AG09319 (cell line): ENCODE data around the gene ZIC4.

ENCODE experiments used
- DNase-seq: peaks from one replicate; pipeline ENCODE4 v3.0.0-alpha.2; 2010; ENCODE audit warnings: low read depth; ENCODE audit errors: extremely low read depth
- TF ChIP-seq, protein P1 (sequence below): IDR thresholded peaks from 2 replicates; pipeline ENCODE4 v1.5.1; 2011; ENCODE audit warnings: low read depth, mild to moderate bottlenecking, inconsistent platforms, low read length, moderate library complexity

Gene ZIC4

GRCh38 chr3:147404000-147404799 is 2.1 kb downstream of the ZIC4 start:
- TF ChIP-seq, protein P1, sequence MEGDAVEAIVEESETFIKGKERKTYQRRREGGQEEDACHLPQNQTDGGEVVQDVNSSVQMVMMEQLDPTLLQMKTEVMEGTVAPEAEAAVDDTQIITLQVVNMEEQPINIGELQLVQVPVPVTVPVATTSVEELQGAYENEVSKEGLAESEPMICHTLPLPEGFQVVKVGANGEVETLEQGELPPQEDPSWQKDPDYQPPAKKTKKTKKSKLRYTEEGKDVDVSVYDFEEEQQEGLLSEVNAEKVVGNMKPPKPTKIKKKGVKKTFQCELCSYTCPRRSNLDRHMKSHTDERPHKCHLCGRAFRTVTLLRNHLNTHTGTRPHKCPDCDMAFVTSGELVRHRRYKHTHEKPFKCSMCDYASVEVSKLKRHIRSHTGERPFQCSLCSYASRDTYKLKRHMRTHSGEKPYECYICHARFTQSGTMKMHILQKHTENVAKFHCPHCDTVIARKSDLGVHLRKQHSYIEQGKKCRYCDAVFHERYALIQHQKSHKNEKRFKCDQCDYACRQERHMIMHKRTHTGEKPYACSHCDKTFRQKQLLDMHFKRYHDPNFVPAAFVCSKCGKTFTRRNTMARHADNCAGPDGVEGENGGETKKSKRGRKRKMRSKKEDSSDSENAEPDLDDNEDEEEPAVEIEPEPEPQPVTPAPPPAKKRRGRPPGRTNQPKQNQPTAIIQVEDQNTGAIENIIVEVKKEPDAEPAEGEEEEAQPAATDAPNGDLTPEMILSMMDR = no peak

DNA sequence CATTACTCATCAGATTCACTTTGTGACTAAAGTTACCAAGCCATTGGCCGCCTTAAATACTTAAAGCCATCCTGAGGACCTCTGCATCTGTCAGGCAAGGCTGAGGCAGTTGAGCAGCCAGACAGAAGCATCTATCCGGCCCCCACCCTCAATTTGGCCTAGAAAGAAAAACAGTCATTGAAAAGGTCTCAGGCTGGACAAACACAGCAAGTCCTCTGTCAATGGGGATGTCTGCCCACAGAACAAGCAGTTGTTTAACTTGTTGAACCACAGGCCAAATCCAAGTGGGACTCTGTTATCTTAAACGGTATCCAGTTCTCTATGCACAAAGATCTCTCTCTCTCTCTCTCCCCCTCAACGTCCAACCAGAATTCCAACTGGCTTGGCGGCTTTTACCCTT is 2.8 kb downstream of the ZIC4 start:
- DNase-seq = no peak
- TF ChIP-seq, protein P1 = no peak

More at GRCh38 chr3:147404000-147404799, 2.1 kb downstream of the ZIC4 start:
- no peak for DNase-seq

GRCh38 chr3:147402159-147402558 is 4.2 kb downstream of the ZIC4 start:
- TF ChIP-seq, protein P1 = no peak
- no peak for DNase-seq

DNA sequence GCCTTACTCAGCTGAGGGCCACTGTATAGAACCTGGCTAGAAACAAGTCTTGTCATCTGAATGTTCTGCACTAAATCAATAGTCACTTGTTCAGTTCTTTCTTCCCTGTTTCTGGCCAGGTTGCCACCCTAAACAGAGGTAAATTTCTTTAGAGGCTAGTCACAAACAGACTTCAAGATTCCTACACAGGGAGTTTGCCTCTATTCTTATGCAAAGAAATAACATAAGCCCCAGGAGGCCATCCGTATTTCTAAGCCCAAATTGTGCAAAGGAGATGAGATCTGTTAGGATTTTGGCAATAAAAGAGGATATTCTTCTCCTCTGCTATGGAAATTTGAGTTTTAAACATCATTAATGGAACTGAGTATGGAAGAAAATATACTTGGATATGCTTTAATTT is 4.9 kb downstream of the ZIC4 start:
- TF ChIP-seq, protein P1 = no peak

DNA sequence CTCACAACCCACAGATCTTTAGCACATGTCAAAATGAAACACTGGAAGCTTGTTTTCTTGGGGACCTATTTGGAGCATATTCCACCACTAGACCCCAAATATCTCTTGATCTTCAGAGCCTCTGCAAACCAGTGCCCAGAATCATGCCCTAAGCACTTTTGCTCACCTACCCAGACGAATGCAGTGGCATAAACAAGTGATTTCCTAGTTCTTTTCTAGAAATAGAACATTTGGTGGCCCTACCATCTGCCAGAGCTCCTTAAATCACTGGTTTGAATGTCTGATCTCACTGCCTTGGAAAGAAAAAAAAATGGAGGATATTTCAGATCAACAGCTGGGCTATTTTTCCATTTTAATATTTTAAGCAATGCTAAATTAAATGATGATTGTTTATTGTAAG is 5.3 kb downstream of the ZIC4 start:
- TF ChIP-seq, protein P1 = no peak
- no peak for DNase-seq

More for the DNA sequence above, 4.9 kb downstream of the ZIC4 start:
- no peak for DNase-seq

GRCh38 chr3:147400111-147400510 is 6.2 kb downstream of the ZIC4 start:
- TF ChIP-seq, protein P1 = no peak
- DNase-seq = no peak

DNA sequence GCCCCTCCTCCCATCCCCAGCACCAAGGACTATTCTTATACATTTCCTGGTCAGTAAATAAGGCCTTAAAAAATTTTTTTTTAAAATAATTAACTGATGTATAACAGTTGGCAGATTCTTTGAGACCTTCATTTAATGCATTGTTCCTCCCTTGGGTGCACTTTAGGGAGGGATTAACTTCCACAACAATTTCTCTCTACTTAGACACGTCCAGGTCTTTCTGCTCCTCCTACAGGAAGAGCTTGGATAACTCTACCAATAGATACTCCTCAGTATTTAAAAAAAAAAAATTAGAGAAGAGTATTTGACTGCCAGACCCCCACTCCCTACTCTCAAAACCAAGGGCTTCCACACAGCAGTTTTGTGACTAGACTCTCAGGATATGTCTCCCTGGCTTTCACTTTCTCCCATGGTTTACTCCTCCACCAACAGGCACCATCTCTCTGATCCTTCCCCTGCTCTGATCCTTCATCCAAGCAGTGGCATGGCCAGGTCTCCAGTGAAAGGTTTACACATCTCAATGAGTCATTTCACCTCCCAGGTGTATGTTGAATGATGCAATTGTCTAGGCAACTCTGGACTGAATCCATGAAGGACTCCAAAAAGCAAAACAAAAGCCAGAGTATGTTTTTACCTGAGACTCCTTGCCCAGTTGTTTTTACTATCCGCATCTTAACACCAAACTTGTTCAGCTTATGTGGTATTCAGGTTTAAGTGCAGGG is 7.4 kb downstream of the ZIC4 start:
- DNase-seq = no peak
- TF ChIP-seq, protein P1 = no peak
